H1 (cell line): Measurements from ENCODE around the gene ASB3. TPM values are rescaled to one million over a fixed set of nuclear protein-coding genes. Genes with fewer than 3 reads are reported as not detected.

Experiments
- CTCF ChIA-PET: fragments of 300-600 bp; sonication (Branson Sonifier 250); formaldehyde crosslinking; loops from one replicate; lab custom pipeline; 2021; ENCODE audit not compliant: partially characterized antibody; lab: Charles Lee
- POLR2A ChIA-PET: fragments of 300-600 bp; sonication (Branson Sonifier 250); formaldehyde crosslinking; loops from one replicate; lab custom pipeline; 2021; ENCODE audit warnings: inconsistent platforms; ENCODE audit not compliant: partially characterized antibody; lab: Charles Lee
- DNase-seq, 2 experiments: peaks; one replicate each; pipeline versions ENCODE4 v3.0.0 to v3.0.0-alpha.2; 2010 to 2022; ENCODE audit warnings: low spot score in 2 of 2, low read depth in 1 of 2, mixed read lengths in 1 of 2
- FAIRE-seq: peaks from 2 replicates; lab custom pipeline; 2011; peaks lifted over from hg19 to GRCh38; lab: Jason Lieb, UNC
- H2AFZ ChIP-seq: 2 replicates; pipeline ENCODE4 v1.8.1; 2012; ENCODE audit warnings: low read length, inconsistent platforms
- H2AK5ac ChIP-seq: 2 replicates; pipeline ENCODE4 v1.6.1; 2013; ENCODE audit warnings: low read depth, low read length
- H2BK120ac ChIP-seq: replicated peaks from 2 replicates; pipeline ENCODE3; 2013; ENCODE audit warnings: low read depth, low read length, inconsistent platforms
- H2BK12ac ChIP-seq: 2 replicates; pipeline ENCODE4 v1.6.1; 2013; ENCODE audit warnings: low read depth, low read length
- H2BK15ac ChIP-seq: 2 replicates; pipeline ENCODE4 v1.6.1; 2013; ENCODE audit warnings: low read length
- H2BK20ac ChIP-seq: 2 replicates; pipeline ENCODE4 v1.6.1; 2013; ENCODE audit warnings: low read length
- H2BK5ac ChIP-seq: 2 replicates; pipeline ENCODE4 v1.6.1; 2013; ENCODE audit warnings: low read depth, low read length
- H3K14ac ChIP-seq: 2 replicates; pipeline ENCODE4 v1.6.1; 2013; ENCODE audit warnings: inconsistent platforms; ENCODE audit not compliant: insufficient read length
- H3K18ac ChIP-seq: 2 replicates; pipeline ENCODE4 v1.6.1; 2013; ENCODE audit warnings: low read length; ENCODE audit errors: extremely low read depth
- H3K23ac ChIP-seq: 2 replicates; pipeline ENCODE4 v1.6.1; 2013; ENCODE audit warnings: inconsistent platforms; ENCODE audit not compliant: insufficient read length
- H3K23me2 ChIP-seq: 2 replicates; pipeline ENCODE4 v1.6.1; 2013; ENCODE audit warnings: low read depth, low read length
- H3K27ac ChIP-seq: 2 replicates; pipeline ENCODE4 v1.6.1; 2011; ENCODE audit warnings: low read depth, low read length, inconsistent platforms
- H3K27me3 ChIP-seq, 4 experiments: replicated peaks in 1 of 4; 1 replicate in 1 of 4; 2 replicates in 3 of 4; pipeline versions ENCODE4 v1.6.1 to v1.8.1; 2011 to 2013; ENCODE audit warnings: low read length in 3 of 4, mild to moderate bottlenecking in 3 of 4, inconsistent platforms in 2 of 4, mixed read lengths in 2 of 4, moderate library complexity in 1 of 4; ENCODE audit not compliant: control insufficient read depth in 3 of 4, insufficient read depth in 3 of 4; ENCODE audit errors: extremely low read depth in 1 of 4
- H3K36me3 ChIP-seq, 4 experiments: 2 replicates each; pipeline versions ENCODE4 v1.6.1 to v1.8.1; 2011 to 2013; ENCODE audit warnings: mild to moderate bottlenecking in 4 of 4, low read length in 3 of 4, moderate library complexity in 2 of 4, control low read depth in 1 of 4, inconsistent platforms in 1 of 4; ENCODE audit not compliant: insufficient read depth in 4 of 4, control insufficient read depth in 2 of 4
- H3K4ac ChIP-seq: replicated peaks from 2 replicates; pipeline ENCODE3; 2013; ENCODE audit warnings: low read length, low read depth, mixed read lengths, inconsistent platforms; ENCODE audit not compliant: insufficient read length
- H3K4me1 ChIP-seq, 4 experiments: replicated peaks in 1 of 4; 1 replicate in 1 of 4; 2 replicates in 3 of 4; pipeline versions ENCODE4 v1.6.1 to v1.8.1; 2011 to 2013; ENCODE audit warnings: low read length in 3 of 4, inconsistent platforms in 2 of 4, mixed read lengths in 1 of 4; ENCODE audit not compliant: insufficient read depth in 4 of 4, control insufficient read depth in 3 of 4
- H3K4me2 ChIP-seq, 2 experiments: 2 replicates each; pipeline versions ENCODE4 v1.6.1 to v1.8.1; 2011 to 2013; ENCODE audit warnings: low read depth in 2 of 2, low read length in 2 of 2, control low read depth in 1 of 2, inconsistent platforms in 1 of 2, mild to moderate bottlenecking in 1 of 2; ENCODE audit not compliant: insufficient read depth in 1 of 2
- H3K4me3 ChIP-seq, 4 experiments: fragments of 200-600, 300-600 bp in 1 of 4; sonication (generic), shearing (Covaris generic), sonication (Bioruptor Twin) in 1 of 4; 2 replicates each; pipeline versions ENCODE4 v1.5.1 to v1.8.1; 2011 to 2016; ENCODE audit warnings: low read length in 4 of 4, low read depth in 3 of 4, control low read depth in 2 of 4, inconsistent platforms in 2 of 4, mild to moderate bottlenecking in 2 of 4, mixed read lengths in 1 of 4, moderate library complexity in 1 of 4; ENCODE audit not compliant: insufficient read depth in 2 of 4; ENCODE audit errors: extremely low read depth in 1 of 4
- H3K56ac ChIP-seq: replicated peaks from 2 replicates; pipeline ENCODE3; 2013; ENCODE audit warnings: low read depth, mild to moderate bottlenecking, mixed read lengths, low read length, inconsistent platforms; ENCODE audit not compliant: insufficient read length
- H3K79me1 ChIP-seq: 2 replicates; pipeline ENCODE4 v1.6.1; 2013; ENCODE audit warnings: low read depth, low read length, control low read depth
- H3K79me2 ChIP-seq, 2 experiments: 2 replicates each; pipeline versions ENCODE4 v1.6.1 to v1.8.1; 2012 to 2013; ENCODE audit warnings: low read length in 2 of 2, mild to moderate bottlenecking in 2 of 2, inconsistent platforms in 1 of 2; ENCODE audit not compliant: insufficient read depth in 2 of 2, control insufficient read depth in 1 of 2
- H3K9ac ChIP-seq, 4 experiments: replicated peaks in 1 of 4; 1 replicate in 1 of 4; 2 replicates in 3 of 4; pipeline versions ENCODE4 v1.6.1 to v1.8.1; 2011 to 2013; ENCODE audit warnings: low read depth in 3 of 4, low read length in 3 of 4, control low read depth in 2 of 4, mild to moderate bottlenecking in 2 of 4, moderate library complexity in 2 of 4, inconsistent platforms in 1 of 4; ENCODE audit errors: extremely low read depth in 1 of 4
- H3K9me3 ChIP-seq, 2 experiments: 2 replicates each; pipeline versions ENCODE4 v1.6.1 to v1.8.1; 2012 to 2013; ENCODE audit warnings: mild to moderate bottlenecking in 2 of 2, moderate library complexity in 2 of 2, control low read depth in 1 of 2, inconsistent platforms in 1 of 2, low read depth in 1 of 2, low read length in 1 of 2, mixed read lengths in 1 of 2; ENCODE audit not compliant: insufficient read depth in 2 of 2
- H4K20me1 ChIP-seq, 2 experiments: replicated peaks in 1 of 2; 2 replicates each; pipeline versions ENCODE3 to v1.8.1; 2011 to 2013; ENCODE audit warnings: inconsistent platforms in 2 of 2, low read length in 2 of 2, mild to moderate bottlenecking in 1 of 2; ENCODE audit not compliant: insufficient read depth in 2 of 2, control insufficient read depth in 1 of 2
- H4K5ac ChIP-seq: 2 replicates; pipeline ENCODE4 v1.6.1; 2013; ENCODE audit warnings: low read length, low read depth, mixed read lengths, inconsistent platforms; ENCODE audit not compliant: insufficient read length
- H4K8ac ChIP-seq: 2 replicates; pipeline ENCODE4 v1.8.0; 2013; ENCODE audit warnings: mild to moderate bottlenecking, moderate library complexity, low read length, inconsistent platforms; ENCODE audit not compliant: insufficient read depth; ENCODE audit errors: extremely low read depth
- H4K91ac ChIP-seq: replicated peaks from 2 replicates; pipeline ENCODE3; 2013; ENCODE audit warnings: low read length, mixed read lengths, inconsistent platforms; ENCODE audit not compliant: insufficient read length
- CBX8 ChIP-seq: fragments of 300-800, 300-1000 bp; sonication (generic); IDR thresholded peaks from 2 replicates; pipeline ENCODE4 v1.7.1; 2016; ENCODE audit warnings: low read depth, low read length, borderline replicate concordance
- CEBPB ChIP-seq: IDR thresholded peaks from 2 replicates; pipeline ENCODE4 v1.6.1; 2012; ENCODE audit warnings: low read depth, low read length
- JUN ChIP-seq: IDR thresholded peaks from 2 replicates; pipeline ENCODE4 v1.6.1; 2011; ENCODE audit warnings: low read depth, mild to moderate bottlenecking, improper control_type of control experiment, low read length
- NRF1 ChIP-seq: IDR thresholded peaks from 2 replicates; pipeline ENCODE4 v1.6.1; 2011; ENCODE audit warnings: mild to moderate bottlenecking, low read depth, low read length, improper control_type of control experiment
- POLR2AphosphoS5 ChIP-seq: IDR thresholded peaks from 2 replicates; pipeline ENCODE4 v1.6.1; 2011; ENCODE audit warnings: low read depth, low read length
- SIN3A ChIP-seq, 2 experiments: IDR thresholded peaks in 1 of 2; conservative IDR thresholded peaks in 1 of 2; 2 replicates each; pipeline ENCODE4 v1.6.1; 2011 to 2012; ENCODE audit warnings: low read length in 2 of 2, improper control_type of control experiment in 1 of 2, low read depth in 1 of 2, mild to moderate bottlenecking in 1 of 2
- SIRT6 ChIP-seq: IDR thresholded peaks from one replicate; pipeline ENCODE4 v1.7.1; 2012; ENCODE audit warnings: low read length, inconsistent platforms
- TAF7 ChIP-seq: optimal IDR thresholded peaks from 2 replicates; pipeline ENCODE3; 2011; ENCODE audit warnings: low read depth, mild to moderate bottlenecking, inconsistent platforms, low read length, moderate library complexity, borderline replicate concordance
- TEAD4 ChIP-seq: IDR thresholded peaks from 2 replicates; pipeline ENCODE4 v1.6.1; 2012; ENCODE audit warnings: low read depth, low read length, inconsistent platforms, mixed read lengths
- WGBS, 2 experiments: shearing (Covaris generic) in 1 of 2; methylation state at CpG; one replicate each; pipeline versions ENCODE4 v1.1.6 to v1.1.7; 2013 to 2015; ENCODE audit warnings: low lambda C conversion rate in 2 of 2, mixed read lengths in 2 of 2, inconsistent platforms in 1 of 2, low coverage in 1 of 2, missing lambda C conversion rate in 1 of 2; ENCODE audit not compliant: insufficient replicate concordance in 2 of 2, insufficient coverage in 1 of 2, insufficient read length in 1 of 2; ENCODE audit errors: extremely low coverage in 1 of 2, missing lambda C conversion rate in 1 of 2; 5-methylcytosine and 5-hydroxymethylcytosine counted together
- polyA plus RNA-seq, 7 experiments: library from polyadenylated mRNA; depleted of rRNA in 3 of 7; stranded (reverse) in 5 of 7; unstranded in 2 of 7; fragments of >200 nt in 5 of 7; fragments of 200-250 nt in 2 of 7; gene quantifications; 1 replicate in 5 of 7; 2 replicates in 1 of 7; 4 replicates in 1 of 7; pipeline versions ENCODE4 v1.2.1 to v1.2.3, GENCODE V29; 2011 to 2013; ENCODE audit warnings: missing spikeins in 2 of 7, mixed read lengths in 2 of 7
- total RNA-seq: library from RNA; stranded (reverse); fragmentation: NEBNext Ultra II Directional; extraction: Animal tissue kit (Norgen Biotek cat#: 25700); gene quantifications from 2 replicates; pipeline ENCODE4 v1.2.1, GENCODE V29; 2021
- TF ChIP-seq, protein P1 (sequence below): IDR thresholded peaks from 2 replicates; pipeline ENCODE4 v1.6.1; 2012; ENCODE audit warnings: inconsistent platforms

ASB3 gene
- total and polyA plus RNA-seq, 2 of the 8 experiments (the other 6 are each of a cell fraction or from before 2014, with no cell fraction given) = 22.6 to 25.4 TPM

DNA sequence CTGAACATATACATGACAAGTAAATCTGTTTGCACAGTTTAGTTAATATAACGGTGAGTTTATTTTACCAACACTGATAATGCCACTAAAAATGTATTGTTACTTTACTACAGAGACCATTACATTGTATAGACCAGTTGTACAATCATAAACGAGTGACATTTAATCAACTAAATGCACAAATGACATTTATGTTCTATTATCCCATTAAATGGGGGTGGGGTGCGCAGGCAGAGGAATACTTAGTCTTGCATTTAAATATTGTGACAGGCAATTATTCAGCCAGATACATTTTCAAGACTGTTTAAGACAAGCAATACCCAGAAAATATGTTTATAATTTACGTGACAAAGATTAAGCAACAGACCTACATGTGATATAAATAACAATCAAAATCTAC is 91.2 kb downstream of the ASB3 start:
- H3K36me3 ChIP-seq = peaks cover 0 to 10% (median under 1%) of the 10 kb centered on the region in 4 experiments; a peak in 3 of 8 replicates
- no peak overlapping the region for H2AK5ac ChIP-seq
- H3K27ac ChIP-seq = no peak overlapping the region
- H3K79me2 ChIP-seq = no peaks in the 10 kb centered on the region
- H2BK120ac ChIP-seq = no peak overlapping the region
- H3K4me3 ChIP-seq = no peak overlapping the region
- TF ChIP-seq, protein P1, sequence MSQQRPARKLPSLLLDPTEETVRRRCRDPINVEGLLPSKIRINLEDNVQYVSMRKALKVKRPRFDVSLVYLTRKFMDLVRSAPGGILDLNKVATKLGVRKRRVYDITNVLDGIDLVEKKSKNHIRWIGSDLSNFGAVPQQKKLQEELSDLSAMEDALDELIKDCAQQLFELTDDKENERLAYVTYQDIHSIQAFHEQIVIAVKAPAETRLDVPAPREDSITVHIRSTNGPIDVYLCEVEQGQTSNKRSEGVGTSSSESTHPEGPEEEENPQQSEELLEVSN = no peak
- TF ChIP-seq NRF1 (no peak), TAF7 (no peak), TEAD4 (no peak), SIRT6 (no peak), SIN3A (conservative IDR thresholded peaks at IDR 0.05 in 1 of 2, IDR thresholded peaks at IDR 0.05 in 1 of 2; ENCODE audit: low read depth in 1 of 2, low read length in 2 of 2) (no peak), CEBPB (no peak), POLR2AphosphoS5 (no peak), JUN (no peak), CBX8 (no peak)
- no peak overlapping the region for H3K23ac ChIP-seq
- no peak overlapping the region for H4K5ac ChIP-seq
- no peak for FAIRE-seq
- H3K23me2 ChIP-seq = no peaks in the 10 kb centered on the region
- ChIA-PET CTCF (no interaction called here), POLR2A (no interaction called here)
- no peak overlapping the region for H3K14ac ChIP-seq
- H2BK20ac ChIP-seq = no peak overlapping the region
- H3K4ac ChIP-seq = no peak overlapping the region
- no peak overlapping the region for H4K8ac ChIP-seq
- H3K9me3 ChIP-seq = no peaks in the 10 kb centered on the region
- H2AFZ ChIP-seq = no peak overlapping the region
- H3K27me3 ChIP-seq = no peaks in the 10 kb centered on the region
- H3K4me2 ChIP-seq = no peak overlapping the region
- H2BK5ac ChIP-seq = no peak overlapping the region
- WGBS, 2 experiments = 91% methylated on average over 4 of the region's 4 CpGs; no CpG with 5 or more reads in 1 of the 2 experiments
- H2BK15ac ChIP-seq = no peak overlapping the region
- H3K56ac ChIP-seq = no peak overlapping the region
- no peak overlapping the region for H3K9ac ChIP-seq
- H4K91ac ChIP-seq = no peak overlapping the region
- no peak overlapping the region for H3K18ac ChIP-seq
- DNase-seq = no peak
- no peak overlapping the region for H2BK12ac ChIP-seq
- H3K79me1 ChIP-seq = no peaks in the 10 kb centered on the region
- no peaks in the 10 kb centered on the region for H3K4me1 ChIP-seq
- no peaks in the 10 kb centered on the region for H4K20me1 ChIP-seq
